GM21786 (cell line): ENCODE data around the gene TMEM238.
"Not testable (repeated sequence)": the region's sequence is repeated elsewhere in the genome, so short reads cannot be mapped to it uniquely, and the experiment has no call there.

Source experiments
- ATAC-seq: cut with Tn5 transposase; IDR thresholded peaks from one replicate; pipeline ENCODE4 v1.9.1; 2021; ENCODE audit not compliant: unreplicated experiment

The TMEM238 gene

DNA sequence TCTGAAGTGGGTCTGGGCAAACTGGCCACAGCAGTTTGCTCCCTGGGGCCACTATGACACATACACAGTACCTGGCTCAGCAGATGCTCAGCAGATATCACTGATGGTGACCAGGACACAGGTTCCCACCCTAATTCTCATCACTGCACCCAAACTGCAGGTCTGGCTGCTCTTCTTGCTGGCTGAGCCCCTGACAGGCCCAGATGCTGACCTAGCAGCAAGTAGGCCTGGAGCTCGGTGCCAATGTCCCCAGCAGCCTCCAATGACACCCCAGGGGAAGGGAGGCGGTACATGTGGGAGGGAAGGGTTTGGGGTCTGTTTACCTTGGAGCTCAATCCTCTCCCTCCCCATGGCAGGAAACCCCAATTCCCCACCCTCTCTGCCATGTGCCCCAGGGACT lies 18.4 kb upstream of the TMEM238 start:
- ATAC-seq = no peak

DNA sequence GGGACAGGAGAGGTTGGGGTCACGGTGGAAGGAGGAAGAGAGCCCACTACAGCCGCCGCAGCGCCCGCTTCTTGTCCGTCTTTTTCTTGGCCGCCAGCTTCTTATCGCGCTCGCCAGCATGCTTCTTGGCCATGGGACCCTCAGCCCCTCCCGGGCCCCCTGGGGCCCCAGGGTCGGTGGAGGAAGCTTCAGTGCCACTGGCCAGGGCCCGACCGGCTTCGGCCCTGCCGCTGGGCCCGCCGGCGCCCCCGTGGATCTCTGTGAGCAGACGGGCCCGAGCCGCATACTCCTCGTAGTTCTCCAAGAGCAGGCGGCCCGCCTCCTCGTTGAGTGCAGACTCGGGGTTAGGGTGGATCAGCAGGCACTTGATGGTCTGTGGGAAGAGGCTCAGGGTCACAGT lies 17.3 kb upstream of the TMEM238 start:
- not testable (repeated sequence) for ATAC-seq

DNA sequence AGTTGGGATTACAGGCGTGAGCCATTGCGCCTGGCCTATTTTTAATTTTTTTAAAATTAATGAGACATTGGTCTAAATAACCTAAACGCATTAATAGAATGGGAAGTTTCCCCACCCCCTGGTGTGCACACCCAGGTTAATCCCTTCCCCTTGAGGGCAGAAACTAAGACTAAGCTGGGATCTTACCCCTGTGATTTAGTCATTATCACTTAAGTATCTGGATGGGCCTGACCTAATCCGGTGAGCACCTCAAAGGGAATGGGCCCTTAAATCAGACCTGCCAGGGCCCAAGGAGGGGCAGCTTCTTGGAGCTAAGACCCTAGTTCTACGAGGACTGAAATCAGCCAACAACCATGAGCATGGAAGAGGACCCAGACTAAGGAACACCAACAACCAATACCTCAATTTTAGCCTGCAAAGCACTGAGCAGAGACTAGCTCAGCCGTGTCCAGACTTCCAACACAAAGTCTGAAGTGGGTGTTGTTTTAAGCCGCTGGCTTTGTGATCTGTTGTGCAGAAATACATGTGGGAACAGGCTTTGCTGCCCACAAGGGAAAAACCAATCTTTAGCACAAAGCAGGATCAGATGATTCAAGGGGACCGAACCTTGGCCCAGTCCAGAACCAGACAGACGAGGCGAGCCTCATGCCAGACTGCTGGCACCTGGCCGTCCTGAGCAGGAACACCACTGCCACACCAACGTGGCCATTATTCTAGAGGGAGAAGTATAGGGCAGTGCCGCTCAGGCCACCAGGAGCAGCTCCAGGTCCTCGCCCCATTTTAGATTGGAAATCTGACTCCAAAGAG lies 16.4 kb upstream of the TMEM238 start:
- no peak for ATAC-seq

DNA sequence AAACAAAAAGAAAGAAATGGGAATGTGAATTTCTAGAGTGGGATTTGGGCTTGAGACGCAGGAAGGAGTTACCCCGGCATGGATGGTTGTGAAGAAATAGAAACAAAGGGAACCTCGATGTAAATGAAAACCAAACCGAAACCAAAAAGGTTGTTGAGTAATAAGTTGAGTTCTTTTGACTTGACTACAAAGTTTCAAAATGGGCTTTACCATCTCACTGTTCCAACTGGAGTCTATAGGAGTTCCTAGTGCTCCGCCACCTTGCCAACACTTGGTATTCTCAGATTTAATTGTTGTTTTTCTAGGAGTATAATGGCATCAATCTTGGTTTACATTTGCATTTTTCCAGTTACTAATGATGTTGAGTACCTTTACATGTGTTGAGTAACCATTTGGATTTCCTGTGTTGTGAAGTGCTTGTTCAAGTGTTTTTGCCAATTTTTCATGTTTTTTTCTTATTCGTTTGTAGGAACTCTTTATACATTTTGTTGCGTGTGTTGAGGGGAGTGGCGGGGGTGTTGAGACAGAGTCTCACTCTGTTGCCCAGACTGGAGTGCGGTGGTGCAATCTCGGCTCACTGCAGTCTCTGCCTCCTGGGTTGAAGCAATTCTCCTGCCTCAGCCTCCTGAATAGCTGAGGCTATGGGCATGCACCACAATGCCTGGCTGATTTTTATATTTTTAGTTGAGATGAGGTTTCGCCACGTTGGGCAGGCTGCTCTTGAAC lies 14.3 kb upstream of the TMEM238 start:
- no peak for ATAC-seq

DNA sequence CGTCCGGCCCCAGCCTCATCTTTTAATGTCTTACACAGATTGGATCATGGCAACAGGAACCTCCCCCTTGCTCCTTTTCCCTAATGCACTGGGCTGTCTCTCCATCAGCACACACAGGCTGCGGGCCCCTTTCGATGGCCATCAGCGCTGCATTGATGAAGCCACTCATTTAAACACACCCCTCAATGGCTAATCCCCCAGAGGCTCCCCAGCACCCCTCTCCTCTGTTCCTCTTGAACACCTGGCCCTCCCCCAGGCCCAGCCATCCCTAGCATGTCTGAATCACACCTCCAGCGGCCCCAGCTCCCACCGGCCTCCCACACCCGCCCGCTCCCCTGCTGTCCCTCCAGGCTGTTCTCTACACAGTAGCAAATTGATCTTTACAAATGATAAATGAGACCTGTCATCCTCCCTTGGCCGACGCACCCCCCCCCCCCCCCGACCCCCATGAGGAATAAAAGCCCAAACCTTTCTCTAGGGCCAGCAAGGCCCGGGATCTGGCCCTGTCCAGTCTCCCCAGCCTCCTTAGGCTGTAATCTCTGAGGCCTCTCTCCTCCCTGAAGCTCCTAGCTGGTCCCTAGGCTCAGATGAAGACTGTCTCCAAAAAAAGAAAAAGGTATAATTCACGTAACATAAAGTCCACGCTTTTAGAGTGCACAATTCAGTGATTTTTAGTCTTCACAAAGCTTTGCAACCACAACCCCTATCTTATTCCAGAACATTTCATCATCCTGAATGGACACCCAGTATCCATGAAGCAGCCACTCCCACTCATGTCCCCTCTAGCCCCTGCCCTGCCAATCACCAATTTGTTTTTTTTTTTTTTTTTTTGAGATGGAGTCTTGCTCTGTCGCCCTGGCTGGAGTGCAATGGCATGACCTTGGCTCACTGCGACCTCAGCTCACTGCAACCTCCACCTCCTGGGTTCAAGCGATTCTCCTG lies 9.0 kb upstream of the TMEM238 start:
- no peak for ATAC-seq

DNA sequence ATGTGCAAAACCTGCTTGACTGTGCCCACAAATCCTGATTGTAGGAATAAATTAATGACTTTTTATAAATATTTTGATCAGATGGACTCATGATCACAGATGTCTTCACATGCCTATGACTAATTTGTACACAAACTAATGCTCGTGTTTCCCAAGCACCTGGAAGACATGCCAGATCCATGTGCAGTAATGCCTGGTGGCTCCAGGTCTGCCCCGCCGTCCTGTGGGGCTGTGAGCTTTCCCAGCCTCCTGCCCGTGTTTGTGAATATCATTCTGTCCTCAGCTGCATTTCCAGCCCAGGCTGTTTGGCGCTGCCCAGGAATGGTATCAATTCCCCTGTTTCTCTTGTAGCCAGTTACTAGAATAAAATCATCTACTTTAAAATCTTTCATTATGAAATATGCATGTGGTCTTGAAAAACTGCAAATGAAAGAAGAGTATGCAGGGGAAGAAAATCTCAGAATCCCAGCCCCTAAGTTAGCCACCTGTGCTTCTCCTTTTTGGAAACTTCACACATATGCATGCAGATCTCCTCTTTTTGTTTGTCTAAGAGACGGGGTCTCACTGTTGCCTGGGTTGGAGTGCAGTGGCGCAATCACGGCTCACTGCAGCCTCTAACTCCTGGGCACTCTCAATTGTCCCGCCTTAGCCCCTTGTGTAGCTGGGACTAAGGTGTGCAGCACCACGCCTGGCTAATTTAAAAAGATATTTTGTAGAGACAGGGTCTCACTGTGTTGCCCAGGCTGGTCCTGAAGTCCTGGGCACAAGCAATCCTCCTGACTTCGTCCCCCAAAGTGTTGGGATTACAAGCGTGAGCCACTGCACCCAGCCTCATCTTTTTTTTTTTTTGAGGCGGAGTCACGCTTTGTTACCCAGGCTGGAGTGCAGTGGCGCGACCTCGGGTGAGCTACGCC lies 7.9 kb upstream of the TMEM238 start:
- no peak for ATAC-seq

DNA sequence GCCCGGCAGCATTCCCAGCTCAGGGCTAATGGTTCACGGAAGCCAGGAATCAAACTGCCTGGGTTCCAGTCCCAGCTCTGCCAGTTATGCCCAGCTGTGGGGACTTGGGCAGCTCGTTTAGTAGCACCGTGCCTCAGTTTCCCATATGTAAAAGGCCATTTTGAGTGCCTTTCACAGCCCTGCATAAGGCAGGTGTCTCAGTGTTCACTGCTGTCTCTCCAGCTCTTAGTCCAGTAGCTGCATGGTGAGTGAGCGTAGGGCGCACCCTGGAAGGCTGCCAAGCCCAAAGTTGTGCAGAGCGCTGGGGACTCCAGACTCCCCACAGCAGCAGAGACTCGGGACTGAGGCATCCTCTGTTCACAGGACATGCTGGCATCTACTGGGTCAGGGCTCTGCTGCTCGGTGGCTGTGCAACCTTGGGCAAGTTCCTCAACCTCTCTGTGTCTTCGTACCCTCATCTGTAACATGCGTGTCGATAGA lies 7.1 kb upstream of the TMEM238 start:
- ATAC-seq = no peak

DNA sequence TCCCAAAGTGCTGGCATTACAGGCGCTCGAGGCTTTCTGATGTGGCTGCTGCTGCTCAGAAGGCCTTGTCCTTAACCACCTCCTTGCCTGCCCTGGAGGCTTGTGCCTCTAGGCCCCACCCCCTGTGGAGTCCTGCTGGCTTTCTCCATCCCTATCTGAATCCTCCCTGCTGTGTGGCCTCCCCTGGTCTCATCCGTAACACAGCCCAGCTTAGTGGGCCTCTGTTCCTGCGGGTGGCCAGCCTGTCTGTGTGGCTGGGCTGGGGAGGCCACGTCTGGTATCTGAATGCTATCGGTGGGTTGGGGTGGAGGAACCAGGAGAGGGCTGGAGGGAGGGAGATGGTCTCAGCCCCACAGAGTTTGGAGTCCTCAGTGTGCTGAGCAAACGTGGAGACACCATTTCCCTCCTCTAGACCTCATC lies 6.4 kb upstream of the TMEM238 start:
- ATAC-seq = no peak

DNA sequence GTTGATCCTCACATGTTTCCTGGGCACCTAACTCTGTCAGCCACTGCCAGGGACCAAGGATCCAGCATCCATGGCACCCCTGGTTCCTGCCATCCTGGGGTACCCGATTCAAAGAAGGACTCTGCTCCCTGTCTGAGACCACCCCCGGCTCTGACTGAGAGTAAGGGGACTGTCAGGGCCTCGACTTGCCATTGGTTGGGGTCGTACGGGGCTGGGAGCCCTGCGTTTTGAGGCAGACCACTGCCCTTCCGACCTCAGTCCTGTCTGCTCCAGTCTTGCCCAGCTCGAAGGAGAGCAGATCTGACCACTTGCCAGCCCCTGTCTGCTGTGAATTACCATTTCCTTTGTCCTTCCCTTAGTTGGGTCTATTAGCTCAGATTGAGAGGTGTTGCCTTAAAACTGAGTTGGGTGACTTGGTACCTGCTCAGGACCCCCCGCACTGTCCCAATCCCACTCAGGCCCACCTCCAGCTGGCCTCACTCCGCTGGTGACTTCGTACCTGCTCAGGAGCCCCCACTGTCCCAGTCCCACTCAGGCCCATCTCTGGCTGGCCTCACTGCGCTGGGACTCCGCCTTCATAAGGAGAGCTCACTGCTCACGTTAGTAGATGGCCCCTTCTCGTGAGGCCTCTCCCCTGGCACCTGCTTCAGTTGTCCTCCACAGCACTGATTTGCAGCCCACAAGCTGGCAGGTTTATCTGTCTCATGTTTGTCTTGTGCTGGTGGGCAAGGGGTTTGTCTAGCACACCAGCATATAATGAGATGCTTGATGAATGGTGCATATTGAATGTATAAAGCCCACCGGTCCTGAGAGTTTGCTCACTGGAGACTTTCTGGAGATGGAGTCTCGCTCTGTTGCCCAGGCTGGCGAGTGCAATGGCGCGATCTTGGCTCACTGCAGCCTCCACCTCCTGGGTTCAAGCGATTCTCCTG lies 5.6 kb upstream of the TMEM238 start:
- no peak for ATAC-seq

DNA sequence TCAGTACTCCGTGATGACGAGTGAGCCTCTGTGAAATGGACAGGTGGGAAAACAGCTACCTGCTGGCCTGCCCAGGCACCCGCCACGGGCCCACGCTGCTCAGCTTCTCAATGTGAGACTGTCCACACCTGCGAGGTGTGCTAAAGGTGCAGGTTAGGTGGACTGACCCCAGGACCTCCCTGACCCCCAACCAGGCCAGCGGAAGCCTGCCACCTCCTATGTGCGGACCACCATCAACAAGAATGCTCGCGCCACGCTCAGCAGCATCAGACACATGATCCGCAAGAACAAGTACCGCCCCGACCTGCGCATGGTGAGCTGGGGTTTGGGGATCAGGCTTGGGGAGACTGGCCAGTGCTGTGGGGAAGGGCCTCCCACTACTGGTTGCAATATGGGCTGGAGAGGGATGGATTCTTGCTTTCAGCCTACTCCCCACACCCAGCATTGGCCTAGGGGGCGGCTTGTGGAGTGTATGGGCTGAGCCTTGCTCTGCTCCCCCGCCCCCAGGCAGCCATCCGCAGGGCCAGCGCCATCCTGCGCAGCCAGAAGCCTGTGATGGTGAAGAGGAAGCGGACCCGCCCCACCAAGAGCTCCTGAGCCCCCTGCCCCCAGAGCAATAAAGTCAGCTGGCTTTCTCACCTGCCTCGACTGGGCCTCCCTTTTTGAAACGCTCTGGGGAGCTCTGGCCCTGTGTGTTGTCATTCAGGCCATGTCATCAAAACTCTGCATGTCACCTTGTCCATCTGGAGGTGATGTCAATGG lies 3.8 kb upstream of the TMEM238 start:
- ATAC-seq = no peak

DNA sequence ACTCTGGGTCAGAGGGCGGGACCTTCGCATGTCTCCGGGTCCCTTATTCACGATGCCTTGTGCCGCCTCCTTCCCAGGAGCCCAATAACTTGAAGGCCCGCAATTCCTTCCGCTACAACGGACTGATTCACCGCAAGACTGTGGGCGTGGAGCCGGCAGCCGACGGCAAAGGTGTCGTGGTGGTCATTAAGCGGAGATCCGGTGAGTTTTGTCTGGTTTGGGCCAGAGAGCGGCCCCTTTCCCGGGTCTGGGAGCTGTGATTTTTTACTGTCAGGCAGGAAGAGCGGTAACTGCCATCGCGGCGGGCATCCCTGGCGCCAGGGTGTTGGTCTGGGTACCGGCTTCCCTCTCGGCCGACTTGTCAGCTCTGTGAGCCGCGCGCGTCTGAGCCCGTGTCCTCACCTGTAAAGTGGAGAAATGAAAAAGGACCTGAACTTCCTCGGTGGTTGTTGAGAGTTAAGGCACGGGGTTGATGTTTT lies 2.4 kb upstream of the TMEM238 start:
- ATAC-seq = no peak

DNA sequence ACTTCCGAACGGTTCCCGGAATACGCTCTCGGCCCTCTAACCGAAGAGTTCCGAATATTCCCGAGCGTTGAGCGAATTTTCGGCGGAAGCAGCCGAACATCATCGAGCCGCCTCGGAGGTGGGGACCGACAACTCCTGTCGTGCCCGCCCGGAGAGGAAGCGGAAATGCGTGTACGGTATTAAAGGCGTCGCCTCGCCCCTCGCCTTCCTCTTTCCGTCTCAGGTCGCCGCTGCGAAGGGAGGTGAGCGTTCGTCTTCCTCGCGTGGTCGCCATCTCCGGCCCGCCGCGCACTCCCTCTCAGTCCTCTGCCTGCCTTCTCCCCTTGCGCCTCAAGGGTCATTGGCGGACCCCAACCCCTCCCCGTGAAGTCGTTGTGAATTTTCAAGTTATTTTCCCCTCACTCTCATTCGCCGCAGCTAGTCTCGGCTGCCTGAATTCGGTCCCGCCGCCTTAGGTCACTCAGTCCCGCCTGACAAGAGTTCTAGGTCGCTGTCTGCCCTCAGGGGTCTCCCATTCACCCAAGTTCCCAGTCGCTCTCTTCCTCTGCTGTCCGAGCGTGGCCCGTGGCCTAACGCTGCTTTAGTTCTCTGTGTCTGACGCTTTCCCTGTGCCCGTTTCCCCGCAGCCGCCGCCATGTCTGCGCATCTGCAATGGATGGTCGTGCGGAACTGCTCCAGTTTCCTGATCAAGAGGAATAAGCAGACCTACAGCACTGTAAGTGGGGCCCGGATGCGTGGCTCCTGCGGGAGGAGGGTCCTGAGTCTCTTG lies 1.8 kb upstream of the TMEM238 start, which contains the start of gene RPL28:
TSS of gene RPL28 (plus strand) at position 209 of the 769 bp plus-strand sequence. CDS start at position 635, 426 bp downstream.
- ATAC-seq = peak; percentile 61

DNA sequence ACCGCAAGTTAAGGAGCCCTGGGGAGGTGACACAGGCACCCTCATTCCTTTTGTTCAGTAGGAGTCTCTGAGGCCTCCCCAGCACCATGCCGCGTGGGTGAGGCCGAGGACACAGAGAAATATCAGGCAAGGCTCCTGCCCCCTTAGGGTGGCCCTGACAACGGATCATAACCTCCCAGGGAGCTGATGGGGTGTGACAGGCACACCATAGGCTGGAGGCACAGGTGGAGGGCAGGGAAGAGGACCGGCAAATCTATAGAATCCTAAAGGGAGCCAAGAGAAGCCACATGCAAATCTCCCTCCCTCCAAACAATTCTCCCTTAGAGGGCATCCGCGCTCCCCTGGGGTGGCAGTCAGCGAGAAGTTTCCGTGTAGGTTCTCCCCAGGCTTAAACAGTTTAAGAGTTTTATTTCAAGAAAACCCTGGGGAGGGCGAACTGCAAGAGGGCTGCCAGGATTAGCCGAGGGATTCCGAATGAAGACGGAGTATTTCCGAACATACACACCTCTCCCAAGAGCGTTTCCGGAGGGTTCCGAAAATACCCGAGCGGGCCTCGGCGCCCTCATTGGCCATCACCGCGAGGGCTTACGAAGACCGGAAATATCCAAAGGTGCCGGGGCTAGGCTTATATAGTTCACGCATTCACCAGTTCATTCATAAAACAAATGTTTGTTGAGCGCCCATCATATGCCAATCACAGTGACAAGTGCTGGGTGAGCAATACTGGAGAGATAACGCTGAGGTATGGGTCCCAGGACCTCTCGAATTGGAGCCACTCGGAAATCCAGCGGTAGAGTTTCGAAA lies 1.0 kb upstream of the TMEM238 start:
- peak; percentile 56 for ATAC-seq

DNA sequence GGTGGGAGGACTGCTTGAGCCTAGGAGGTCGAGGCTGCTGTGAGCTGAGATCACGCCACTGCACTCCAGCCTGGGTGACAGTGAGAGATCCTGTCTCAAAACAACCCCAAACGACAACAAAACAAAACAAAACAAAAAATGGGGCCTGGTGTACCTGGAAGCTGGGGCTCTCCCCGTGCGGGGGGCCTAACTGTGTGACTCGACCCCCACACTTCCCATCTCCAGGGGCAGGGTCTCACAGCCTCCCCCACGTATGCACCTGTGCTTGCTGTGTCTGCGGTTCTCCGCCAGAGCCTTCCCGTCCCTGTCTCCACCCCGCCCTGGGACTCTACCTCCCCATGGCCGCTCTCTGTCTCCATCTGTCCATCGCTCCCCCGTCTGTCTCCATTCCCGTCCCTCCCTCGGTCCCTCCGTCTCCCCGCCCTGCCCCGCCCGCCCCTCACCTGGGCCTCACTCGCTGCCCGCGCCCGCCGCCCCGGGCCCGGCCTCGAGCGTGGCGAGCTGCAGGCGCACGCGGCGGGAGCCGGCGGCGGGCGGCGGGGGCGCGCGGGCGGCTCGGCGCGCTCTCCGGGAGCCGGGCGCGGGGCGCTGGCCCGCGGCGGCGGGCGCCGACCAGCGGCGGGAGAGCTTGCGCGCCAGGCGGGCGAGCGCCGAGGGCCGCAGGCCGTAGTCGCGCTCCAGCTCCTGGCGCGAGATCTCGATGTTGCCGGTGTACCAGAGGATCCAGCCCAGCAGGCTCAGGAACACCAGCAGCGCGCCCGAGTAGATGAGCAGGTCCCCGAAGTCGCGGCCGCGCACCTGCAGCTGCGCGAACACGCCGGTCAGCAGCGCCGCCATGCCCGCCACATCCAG lies 587 bp downstream of the TMEM238 start:
- no peak for ATAC-seq

DNA sequence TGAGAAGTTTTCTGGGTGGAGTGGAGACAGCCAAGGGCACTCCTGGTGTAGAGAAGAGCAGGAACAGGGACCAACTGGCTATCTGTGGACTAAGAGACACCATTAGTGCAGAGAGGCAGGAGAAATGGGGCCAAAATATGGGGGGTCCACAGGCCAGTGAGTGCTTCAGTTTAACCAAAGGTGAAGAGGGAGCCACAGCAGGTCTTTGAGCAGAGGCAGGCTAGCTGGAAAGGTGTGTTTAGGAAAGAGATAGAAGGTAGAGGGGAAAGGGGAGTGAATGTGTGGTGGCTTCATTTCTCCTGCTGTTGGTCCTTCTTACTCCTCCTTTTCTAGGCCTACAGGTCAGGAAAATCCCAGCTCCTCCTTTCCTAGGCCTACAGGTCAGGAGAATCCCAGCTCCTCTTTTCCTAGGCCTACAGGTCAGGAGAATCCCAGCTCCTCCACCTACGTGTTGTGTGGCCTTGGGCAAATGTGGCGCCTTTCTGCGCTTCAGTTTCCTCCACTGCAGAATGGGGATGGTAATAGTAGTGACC lies 1.5 kb downstream of the TMEM238 start:
- ATAC-seq = no peak
